Activated CD4-positive, alpha-beta T cell treated with anti-CD3 and anti-CD28 coated beads, Interleukin-2, amount 50 U/mL, for 16 hours (primary cell): ENCODE data around the gene PANX1.

Source experiments
- DNase-seq: peaks from one replicate; pipeline ENCODE4 v3.0.0-alpha.2; 2020

PANX1 gene

DNA sequence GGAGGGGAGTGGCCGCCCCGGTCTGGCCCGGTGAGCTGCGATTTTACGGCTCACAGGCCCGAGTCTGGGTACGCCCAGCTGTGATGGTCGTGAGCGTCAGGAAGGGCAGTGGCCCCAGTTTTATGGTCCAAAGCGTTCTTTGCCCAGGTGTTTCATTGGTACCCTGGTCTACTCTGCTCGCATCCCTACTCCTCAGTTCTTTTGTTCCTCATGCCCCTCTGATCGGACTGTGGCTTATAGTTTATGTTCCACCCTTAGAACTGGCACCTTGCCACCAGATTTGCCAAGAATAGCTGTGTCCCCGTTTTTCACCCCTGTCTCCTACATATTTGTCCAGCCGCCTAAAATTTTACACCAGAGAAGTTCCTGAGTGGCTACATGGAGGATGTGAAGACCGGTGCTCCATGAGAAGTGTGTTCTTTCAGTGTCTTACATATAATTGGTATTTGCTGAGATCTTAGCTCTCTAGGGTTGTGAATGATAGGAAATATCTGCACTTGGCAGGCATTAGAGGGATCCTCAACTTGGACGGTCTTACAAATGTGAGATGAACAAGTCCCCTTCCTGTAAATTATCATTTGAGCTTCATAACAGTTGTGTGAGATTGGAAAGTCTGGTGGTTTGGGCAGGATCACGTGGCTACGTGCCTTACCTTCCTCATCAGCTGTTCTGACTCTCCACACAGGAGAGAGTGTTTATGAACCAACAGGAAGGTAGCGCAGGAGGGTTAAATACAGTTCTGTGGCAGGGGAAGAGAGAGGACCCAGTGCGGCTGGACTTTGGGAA lies 1.1 kb downstream of the PANX1 start:
- DNase-seq, result peak; percentile 34

DNA sequence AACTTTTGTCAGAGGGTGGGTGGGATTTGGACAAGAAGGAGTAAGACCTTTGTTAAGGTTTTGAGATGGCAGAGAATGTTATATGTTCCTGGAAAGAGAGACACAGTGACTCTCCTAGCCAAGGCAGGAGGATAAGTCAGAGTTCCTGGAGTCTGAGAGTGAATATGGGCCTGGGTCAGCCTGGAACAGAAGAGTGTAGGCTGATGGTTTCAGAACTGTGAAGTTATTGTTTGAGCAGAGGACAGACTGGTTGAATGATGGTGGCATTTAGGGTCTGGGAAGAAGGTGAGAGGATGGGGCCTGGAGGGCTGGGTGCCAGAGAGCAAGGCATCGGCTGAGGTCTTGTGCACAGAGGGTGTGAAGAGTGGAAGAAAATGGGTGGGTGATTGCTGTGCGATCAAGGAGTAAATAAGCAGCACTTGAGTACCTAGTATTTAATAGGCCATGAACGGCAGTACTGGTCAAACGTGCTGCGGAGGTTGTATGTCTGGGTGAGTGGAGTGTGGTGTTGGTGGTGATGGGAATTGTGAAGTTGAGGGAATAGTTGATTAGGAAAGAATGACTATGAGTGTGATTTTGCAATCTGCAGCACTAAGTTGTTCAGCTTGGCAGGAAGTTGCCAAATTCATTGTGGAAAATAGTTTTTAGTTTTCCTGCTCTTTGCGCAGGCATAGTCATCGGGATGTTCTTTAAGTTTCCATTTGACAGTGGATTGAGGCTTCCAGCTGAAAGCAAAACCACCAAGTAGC lies 1.8 kb downstream of the PANX1 start:
- no peak for DNase-seq

DNA sequence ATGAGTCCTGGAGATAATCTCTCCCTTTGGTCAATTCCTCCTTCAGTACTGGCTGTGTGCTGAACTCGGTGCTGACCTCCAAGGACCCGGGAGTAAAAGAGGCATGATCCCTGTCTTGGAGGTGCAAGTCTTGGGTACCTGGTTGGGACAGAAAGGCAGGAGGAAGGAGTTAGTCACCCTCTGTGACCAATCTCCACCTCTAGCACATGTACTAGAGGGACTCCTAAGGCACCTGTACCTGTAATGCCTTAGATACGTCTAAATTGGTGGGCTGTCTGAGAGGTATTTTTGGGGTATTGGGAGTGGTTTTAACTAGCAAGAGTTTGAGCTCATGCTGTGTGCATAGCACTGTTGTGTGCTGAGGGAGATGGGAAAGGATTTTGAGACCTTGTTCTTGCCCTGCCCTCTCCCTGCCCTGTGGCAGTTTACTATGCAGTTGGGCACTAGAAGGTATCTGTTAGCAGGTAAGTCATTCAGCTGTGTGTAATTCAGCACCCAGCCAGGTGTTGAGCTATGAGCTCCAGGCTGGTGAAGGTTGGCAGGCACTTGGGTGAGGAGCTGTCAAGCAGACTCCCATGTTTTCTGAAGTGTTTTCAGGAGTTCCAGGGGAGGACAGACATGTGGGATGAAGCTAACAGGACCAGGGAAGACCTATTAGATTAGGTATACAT lies 2.5 kb downstream of the PANX1 start:
- no peak for DNase-seq

DNA sequence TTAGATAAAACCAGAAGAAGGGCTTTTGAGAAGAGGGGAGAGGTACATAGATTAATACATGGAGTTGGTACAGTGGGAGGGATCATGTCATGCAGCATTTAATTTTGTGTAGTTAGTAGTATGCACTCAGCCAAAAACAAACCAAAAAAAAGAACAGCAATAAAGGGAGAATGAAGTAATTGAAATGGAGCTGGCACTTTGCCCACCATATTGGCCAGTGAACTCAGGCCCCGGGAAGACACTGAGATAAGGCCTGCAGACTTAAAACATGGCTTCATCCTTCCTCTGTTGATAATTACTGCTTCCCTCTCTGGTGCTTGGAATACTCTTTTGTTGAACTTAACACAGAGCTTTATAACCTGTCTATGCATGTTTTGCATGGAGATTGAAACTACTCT lies 3.1 kb downstream of the PANX1 start:
- no peak for DNase-seq

DNA sequence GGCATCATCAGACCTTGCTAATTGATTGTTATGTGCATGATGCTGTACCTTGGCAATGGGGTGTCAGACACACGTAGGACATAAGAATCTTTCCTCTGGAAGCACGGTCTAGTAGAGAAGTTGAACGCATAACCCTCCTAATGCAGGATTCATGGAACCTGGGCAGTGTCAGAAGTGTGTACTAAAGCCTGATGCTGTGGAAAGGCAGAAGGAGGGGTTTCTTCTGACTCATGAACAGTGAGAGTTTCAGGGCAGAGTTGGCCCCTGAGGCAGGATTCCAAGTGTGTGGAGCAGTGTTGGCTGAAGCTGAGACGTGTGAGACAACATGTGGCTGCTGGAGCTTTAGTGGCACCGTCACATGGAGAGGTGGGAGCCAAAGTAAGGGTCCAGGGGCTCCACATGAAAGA lies 3.5 kb downstream of the PANX1 start:
- no peak for DNase-seq

DNA sequence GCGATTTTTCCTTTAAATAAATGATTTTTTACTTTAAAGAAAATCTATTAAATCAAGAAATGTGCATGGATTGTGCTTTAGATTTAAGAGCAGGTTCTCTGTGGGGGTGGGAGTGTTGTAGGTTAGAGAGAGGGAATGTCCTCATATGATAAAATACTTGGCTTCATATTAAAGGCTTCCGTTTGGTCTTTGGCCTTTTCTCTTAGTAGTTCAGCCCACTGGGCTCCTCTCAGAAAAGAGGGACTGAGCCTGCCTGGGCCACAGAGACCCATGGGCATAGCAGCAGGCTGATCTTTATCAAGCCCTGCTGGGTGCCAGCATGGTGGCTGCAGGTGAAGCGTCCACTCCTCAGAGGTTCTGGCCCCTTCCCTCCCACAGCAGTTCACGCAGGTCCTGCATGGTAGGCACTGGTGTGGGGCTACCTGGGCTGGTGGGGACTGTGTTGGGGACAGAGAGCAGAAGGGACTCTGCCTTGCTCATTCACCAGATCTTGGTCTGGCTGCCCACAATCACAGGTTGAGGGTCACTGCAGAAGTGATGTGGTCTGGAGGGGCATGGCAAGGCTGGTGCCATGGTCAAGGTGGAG lies 4.3 kb downstream of the PANX1 start:
- no peak for DNase-seq

DNA sequence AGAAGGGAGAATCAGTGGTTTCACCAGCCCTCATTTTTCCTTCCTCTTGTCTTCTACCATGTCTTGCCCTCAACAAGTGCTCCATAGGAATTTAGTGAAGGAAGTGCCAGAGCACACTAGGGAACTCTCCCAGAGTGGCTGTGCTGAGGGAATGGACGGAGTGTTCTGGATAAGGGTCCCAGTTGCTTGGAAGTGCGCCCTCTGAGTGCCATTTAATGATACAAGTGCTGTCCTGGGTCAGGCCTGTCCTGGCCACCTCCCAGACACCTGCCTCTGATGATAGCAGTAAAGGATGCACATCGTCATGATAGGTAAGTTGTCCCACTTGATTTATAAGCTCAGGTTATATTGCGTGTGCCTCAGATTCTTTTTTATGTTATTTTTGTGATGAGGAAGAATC lies 5.1 kb downstream of the PANX1 start:
- no peak for DNase-seq

DNA sequence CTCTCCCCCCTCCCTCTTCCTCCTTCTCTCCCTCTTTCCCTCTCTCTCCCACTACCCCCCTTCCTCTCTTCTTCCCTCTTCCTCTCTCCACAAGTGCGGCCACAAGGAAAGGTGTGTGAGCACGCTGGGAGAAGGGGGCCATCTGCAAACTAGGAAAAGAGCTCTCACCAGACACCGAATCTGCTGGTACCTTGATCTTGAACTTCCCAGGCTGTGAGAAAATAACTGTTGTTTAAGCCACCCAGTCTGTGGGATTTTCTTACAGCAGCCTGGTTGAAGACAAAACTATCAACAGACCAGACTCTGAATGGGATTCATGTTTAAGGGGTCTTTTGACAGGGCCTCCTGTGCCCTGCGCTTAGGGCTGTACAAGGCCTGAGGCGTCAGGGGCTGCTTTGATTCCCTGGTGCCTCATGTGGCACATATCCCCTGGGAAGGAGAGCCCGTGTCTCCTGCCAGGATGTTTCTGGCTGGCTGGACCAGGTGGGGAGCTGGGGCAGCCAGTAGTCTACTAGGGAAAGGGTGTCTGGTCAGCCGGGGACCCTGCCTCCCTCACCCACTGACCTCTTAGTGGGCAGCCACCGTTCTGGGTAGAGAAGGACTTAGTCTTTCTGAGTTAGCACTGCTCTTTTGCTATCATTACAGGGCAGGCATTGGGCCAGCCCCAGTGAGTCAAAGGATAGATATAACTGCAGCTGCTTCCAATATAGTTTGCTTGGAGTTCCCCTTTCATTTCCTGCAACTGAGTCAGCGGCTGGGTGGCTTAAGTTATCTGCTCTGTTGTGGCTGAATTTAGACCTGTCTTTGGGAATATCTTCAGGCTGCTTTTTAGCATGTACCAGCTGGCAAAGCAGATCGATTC lies 6.2 kb downstream of the PANX1 start:
- DNase-seq, result peak; percentile 45

DNA sequence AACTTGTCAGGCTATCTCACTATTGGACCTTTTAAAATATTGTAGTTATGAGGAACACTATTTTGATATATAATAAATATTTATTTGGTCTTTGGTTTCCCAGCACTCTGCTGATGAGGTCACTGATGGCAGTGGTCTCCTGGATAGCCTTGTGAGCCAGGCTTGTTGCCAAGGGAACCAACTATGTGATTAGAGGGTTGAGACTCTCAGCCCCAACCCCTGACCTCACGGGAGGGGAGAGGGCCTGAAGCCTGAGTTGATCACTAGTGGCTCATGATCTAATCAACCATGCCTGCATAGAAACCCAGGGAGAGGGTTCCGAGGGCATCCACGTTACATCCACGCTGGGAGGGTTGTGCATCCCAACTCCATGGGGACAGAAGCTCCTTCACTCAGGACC lies 10.8 kb downstream of the PANX1 start:
- no peak for DNase-seq

DNA sequence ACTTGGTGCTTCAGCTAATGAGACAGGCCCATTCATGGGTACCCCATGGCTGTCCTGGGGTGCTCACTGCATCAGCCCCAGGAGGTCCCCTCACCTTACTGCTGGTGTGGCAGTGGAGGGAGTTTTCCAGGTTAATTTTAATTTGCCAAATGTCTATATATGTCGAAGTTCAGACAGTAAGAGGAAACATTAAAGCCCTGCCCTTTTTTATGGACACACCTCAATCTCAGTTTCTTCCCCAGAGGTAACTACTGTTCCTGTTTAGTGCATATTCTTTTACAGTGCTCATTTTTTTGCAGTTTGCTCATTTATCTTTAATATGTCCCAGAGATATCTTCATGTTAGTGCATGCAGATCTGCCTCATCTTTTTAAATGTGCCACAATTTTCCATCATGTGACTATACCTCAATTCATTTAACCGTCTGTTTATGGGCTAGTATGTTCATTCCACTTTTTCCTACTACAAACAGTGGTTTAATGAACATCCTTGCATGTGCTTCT lies 11.6 kb downstream of the PANX1 start:
- DNase-seq, result no peak

DNA sequence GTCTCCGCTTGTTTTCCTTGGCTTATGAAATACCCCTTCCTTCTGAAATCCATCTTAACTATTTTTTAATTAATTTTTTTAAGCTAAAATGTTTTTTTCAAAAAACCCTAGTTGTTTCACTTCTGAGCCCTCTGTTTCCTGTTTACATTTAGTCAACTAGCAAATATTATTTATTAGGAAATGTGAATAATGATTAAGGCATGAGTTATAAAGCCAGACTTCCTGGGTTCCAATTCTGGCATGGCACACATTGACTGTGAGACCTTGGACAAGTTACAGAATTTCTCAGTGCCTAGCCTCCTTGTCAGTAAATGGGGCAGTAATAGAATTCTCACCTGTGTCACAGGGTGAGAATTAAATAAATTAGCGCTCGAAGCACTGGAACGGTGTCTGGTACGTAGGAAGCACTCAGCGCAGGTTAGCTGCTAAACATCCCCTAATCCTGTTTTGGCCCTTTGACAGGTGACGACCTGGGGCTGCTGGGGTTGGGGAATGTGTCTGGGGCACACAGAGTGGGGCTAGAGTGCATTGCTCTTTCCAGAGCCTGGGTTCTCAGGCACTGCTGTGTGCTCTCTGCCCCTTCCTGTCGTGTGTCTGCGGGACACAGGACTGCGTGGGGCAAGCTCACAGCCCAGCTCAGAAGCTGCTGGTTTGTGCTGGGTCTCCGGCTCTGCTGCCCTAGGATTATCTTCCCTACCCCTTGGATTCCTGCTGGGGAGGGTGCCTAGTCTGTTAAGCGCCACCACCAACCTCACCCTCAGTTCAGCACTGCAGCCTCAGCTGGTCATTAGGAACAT lies 13.1 kb downstream of the PANX1 start:
- DNase-seq, result no peak

DNA sequence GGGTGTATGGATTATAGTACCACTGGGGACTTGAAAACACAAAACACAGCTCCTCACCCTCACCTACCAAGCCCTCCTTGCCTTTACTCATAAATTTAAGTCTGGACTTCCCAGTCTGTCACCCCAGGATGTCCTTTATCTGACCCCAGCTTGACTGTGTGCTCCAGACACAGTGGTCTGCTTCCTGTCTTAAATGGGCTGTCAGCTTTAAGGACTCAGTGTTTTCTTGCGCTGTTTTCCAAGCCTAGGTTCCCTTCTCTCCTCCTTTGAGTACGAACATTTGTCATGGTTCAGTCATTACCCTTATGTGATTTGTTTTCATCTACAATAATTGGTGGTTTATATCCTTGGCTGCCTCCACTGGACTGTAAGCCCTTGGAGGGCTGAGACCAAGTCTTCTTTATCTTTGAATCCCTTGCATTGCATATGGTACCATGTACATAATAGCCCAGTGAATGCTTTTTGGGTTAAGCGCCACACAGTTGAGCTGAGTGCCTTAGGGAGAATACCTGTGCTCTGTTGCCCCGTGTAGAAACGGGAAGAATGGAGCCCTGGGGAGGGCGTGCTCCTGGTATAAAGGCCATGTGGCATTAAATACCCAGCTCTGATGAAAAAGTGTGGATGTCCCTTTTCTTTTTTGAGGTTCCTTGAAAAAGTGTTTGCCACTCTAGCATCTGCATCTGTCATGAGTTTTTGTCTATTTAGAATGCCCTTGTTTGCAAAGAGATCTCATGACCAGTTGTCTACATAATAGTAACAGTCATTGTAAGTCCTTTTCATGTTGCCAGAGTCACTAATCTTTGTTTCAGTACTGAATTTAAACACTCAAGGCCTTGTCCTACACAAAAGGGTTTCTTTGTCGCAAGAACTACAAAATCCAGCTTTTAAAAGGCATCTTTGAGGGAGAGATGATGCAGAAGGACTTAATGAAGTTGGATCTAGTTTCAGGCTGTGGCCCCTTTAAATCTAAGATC lies 14.0 kb downstream of the PANX1 start:
- no peak for DNase-seq

DNA sequence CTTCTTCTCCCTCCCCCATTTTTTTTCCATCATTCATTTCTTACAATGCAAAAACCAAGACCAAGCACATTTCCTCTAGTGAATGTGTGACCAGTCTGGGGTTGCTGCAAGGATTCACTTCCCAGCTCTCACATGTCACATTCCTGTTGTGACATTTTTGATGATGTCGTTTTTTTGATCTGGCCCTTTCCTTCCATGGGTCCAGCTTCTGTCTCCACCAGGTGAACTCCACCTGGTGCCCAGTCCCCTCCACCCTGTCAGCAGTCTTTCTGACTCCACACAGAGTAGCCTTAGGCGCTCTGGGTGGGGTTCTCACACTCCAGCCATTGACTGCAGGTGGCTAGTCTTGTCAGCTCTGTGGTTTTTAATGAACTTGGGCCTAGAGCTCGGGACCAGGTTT lies 15.6 kb downstream of the PANX1 start:
- no peak for DNase-seq

DNA sequence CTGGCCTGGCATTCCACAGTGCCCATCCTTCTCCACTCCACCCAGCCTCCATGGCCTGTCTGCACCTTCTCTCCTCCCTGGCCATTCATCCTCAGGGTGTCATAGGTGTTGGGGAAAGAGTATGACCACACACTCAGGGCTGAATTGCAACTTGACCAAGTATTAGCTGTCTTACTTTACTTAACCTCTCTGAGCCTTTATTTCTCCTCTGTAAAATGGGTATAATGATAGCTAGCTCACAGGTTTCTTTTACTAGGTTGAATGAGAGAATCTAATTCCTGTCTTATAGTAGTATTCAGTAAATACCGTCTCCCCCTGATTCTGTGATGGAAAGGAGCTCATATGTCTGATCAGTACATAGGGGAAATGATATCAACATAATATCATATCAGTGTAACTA lies 16.0 kb downstream of the PANX1 start:
- DNase-seq, result no peak

DNA sequence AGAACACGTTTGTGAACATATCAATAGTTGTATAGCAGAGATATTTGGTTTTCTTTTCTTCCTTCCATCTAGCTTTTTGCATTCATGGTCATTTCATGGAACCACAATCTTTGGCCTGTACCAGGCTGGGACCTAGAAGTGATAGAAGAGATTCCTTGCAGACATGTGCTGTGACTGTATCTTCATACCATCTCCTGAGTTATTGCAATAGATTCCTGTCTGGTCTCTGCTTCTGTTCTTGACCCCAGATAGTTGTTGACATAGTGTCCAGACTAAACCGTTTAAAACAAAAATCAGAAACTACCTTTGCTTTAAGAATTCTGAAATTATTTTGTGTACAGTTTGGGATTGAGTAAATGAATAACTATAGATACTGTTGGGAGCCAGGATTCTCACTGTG lies 16.8 kb downstream of the PANX1 start:
- no peak for DNase-seq

DNA sequence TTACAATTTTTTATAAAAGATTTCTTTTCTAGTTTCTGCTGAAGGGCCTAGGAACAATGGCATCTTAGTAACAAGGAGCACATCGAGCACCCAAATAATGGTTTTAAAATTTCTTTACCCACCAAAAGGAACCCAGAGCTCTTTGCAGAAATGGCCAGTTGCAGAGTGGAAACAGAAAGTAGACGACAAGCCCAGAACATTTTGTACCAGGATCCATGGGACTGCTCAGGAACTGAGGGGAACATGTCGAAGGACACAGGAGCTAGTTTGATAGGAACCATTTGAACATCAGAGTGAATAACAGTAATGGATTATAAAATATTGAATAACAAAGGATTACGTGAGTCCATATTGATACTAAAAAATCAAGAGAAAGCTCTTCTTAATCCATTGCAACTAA lies 17.3 kb downstream of the PANX1 start:
- DNase-seq, result no peak

DNA sequence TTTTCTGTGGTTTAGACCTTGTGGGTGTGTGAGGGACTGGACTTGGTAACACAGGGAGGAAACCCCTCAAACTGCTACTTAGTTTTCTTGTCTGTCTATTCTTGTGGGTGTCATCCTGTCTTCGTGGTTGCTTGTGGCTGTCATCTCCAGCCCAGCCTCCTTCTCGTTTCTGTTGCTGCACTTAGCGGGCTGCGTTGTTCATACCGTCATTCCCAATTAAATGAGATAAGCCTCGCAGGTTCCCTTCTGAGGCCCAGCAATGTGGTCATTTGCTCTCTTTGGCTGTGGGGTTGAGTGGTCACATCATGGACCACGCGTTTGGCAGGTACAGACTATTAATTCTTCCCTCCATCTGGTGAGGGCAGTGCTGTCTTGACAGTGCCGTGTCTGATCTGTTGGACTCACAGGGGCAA lies 18.8 kb downstream of the PANX1 start:
- peak; percentile 41 for DNase-seq

DNA sequence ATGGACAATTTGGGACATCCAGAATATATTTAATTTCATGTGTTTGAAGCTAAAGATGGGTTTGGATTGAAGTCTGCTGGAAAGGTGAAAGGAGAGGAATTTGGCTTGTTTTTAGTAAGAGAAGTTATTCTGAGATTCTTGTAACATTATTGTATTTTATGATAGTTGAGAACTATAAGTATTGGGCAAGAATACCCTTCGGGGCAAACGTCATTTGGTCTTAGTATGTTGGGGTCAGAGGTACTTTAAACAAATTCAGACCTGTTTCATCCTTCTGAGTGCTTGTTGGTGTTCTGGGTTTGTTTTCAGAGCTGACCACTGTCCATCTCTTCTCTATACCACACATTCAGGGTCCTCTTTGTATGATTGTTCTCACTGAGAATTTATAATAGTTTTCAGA lies 19.5 kb downstream of the PANX1 start:
- no peak for DNase-seq

DNA sequence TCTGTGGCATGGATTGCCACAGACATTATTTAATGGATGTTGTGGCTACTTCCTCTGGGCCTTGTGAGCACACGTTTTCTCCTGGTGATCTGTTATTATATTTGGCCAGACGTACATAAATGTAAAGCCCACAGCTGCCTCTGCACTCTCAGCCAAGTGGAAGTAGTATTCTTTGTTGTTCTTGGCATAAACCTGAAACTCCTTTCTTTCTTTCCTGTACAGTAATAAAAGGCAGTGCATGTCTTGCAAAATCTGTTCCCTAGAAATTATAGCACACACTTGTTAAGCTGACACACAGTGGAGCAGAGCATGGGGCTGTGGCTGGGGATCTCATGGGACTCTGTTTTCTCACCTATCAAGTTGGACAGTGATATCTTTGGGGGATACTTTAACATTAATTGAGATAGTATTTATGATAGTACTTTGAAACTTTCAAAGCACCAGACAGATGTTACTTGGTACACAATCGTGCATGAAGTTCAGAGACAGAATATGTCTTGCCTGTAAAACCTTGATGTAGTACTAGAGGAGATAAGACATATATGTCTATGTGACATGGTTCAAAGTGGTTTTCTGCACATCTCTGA lies 20.9 kb downstream of the PANX1 start:
- DNase-seq, result no peak

DNA sequence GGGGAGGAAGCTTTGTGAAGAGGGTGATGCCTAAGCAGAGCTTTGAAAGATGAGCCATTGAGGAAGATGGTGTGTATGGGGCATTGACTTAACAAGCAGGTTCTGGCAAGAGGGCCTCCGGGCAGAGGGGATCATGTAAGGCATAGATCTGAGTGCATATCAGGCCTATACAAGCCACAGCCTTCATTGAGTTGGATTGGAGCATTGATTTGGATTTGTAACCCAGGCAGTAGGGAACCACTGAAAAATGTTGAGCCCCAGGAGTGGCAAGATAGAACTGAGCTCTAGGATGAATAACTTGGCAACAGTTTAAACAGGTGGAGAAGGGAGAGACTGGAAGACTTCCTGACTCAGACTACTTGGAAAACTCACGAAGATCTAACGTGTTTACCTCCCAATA lies 21.4 kb downstream of the PANX1 start:
- no peak for DNase-seq
